ENCODE results near the gene DNLZ. TPM values are rescaled to one million over a fixed set of nuclear protein-coding genes. Genes with fewer than 3 reads are reported as not detected.
A peak's percentile ranks its signal among the peaks of the same experiment; 100 is the strongest.

Gene DNLZ
- total and polyA plus RNA-seq, 2 donors (not counting 3 experiments of a cell fraction or from before 2014, with no cell fraction given), result 26.9 to 38.4 TPM

DNA sequence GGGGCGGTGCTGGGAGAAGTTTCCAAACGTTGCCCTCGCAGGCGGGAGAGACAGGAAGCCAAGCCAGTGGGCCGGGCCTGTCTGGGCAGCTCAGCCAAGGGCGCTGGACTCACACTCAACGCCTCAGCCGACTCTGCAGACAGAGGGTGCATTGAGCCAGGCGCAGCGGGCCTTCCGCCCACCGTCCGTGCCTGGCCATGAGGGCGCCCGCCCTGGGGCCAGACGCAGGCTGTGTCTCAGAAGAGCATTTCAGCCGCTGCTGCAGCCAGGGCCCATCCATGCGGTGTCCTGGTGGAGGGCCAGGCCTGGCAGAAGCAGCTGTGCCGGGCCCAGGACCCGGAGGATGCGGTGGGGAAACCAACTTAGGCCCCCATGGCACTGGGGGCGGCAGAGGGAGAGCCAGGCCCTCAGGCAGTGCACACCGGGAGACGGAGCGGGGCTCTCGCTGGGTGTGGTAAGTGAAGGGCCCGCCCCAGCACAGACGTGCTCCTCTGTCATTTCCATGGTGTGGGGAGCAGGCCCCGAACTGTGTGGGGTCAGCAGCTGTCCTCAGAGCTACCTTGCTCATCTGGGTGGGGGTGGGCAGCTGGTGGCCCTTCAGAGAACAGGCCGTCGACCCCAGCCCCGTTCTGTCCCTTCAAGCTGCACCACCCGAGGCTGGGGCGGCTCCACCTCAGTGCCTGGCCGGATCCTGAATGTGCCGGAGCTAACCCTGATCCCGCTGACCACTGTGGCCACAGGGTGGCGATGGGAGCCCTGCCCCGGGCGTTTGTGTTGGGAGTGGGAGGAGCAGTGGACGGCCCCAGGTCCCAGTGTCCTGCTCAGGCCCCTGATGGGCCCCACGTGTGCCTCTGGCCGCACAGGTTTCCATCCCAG lies 18.0 kb downstream of the DNLZ start:
- CTCF ChIA-PET, result interaction anchor here (1.0 to 2.9 kb wide), 7 partner anchors 8 to 56 kb away, joined by 3 to 25 read pairs (median 5); partner anchors contain the start of gene DNLZ

More for the DNA sequence above, 18.0 kb downstream of the DNLZ start:
- no peaks in the 10 kb centered on the region for H3K9me1 ChIP-seq (replicated peaks; ENCODE audit: control insufficient read depth, extremely low read depth, insufficient read depth, low read length)
- H3K4me1 ChIP-seq (ENCODE audit: control insufficient read depth, extremely low read depth, insufficient read depth, low read length), result peaks cover 10% of the 10 kb centered on the region
- no peak overlapping the region for H3K4me2 ChIP-seq (ENCODE audit: insufficient read depth, low read length)
- peak; percentile 68 for FAIRE-seq
- H3K9ac ChIP-seq (replicated peaks; ENCODE audit: extremely low read depth, insufficient read depth, low read length), result no peak overlapping the region
- no peaks in the 10 kb centered on the region for H3K27me3 ChIP-seq (ENCODE audit: control insufficient read depth in 2 of 2, insufficient read depth in 2 of 2, low read length in 2 of 2)
- POLR2A ChIA-PET, result interaction anchor here (1.1 to 1.2 kb wide), 2 partner anchors 15 to 18 kb away, joined by 3 to 5 read pairs; partner anchors contain the start of gene DNLZ
- intact Hi-C loops (cut with micrococcal nuclease) (loop anchor here (1.0 kb wide), 1 partner anchor 286 kb away; no protein-coding TSS in a partner anchor), dilution Hi-C loops (cut with MboI; ENCODE audit: extremely low pct_ligation_motif_present, low sequenced_read_pairs) (no loop called here)
- H3K27ac ChIP-seq (ENCODE audit: insufficient read depth, low read depth, low read length), result no peak overlapping the region
- no peaks in the 10 kb centered on the region for H4K20me1 ChIP-seq (replicated peaks; ENCODE audit: control insufficient read depth, extremely low read depth, insufficient read depth, low read length)
- H3K79me2 ChIP-seq (ENCODE audit: control insufficient read depth, insufficient read depth, low read length), result no peaks in the 10 kb centered on the region
- BruUV-seq (replicated peaks), result no TSS peak
- no peak overlapping the region for H3K4me3 ChIP-seq (replicated peaks in 1 of 3; ENCODE audit: insufficient read depth in 1 of 3, low read depth in 1 of 3, low read length in 3 of 3)
- H2AFZ ChIP-seq (ENCODE audit: low read depth, low read length), result no peak overlapping the region
- H3K9me3 ChIP-seq (replicated peaks; ENCODE audit: control insufficient read depth, insufficient read depth, low read length), result no peaks in the 10 kb centered on the region
- no peak for TF ChIP-seq POLR2A (IDR thresholded peaks at IDR 0.05; ENCODE audit: low read depth, low read length)
- no peak for TF ChIP-seq JUN (IDR thresholded peaks at IDR 0.05; ENCODE audit: borderline replicate concordance, insufficient read depth, insufficient read length, low read depth)
- TF ChIP-seq MYC (IDR thresholded peaks at IDR 0.05; ENCODE audit: low read depth, low read length), result no peak
- TF ChIP-seq, protein P1, sequence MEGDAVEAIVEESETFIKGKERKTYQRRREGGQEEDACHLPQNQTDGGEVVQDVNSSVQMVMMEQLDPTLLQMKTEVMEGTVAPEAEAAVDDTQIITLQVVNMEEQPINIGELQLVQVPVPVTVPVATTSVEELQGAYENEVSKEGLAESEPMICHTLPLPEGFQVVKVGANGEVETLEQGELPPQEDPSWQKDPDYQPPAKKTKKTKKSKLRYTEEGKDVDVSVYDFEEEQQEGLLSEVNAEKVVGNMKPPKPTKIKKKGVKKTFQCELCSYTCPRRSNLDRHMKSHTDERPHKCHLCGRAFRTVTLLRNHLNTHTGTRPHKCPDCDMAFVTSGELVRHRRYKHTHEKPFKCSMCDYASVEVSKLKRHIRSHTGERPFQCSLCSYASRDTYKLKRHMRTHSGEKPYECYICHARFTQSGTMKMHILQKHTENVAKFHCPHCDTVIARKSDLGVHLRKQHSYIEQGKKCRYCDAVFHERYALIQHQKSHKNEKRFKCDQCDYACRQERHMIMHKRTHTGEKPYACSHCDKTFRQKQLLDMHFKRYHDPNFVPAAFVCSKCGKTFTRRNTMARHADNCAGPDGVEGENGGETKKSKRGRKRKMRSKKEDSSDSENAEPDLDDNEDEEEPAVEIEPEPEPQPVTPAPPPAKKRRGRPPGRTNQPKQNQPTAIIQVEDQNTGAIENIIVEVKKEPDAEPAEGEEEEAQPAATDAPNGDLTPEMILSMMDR (IDR thresholded peaks at IDR 0.05; ENCODE audit: extremely low read depth in 1 of 2, insufficient read depth in 1 of 2, low read depth in 1 of 2, low read length in 2 of 2), result peak; percentile 39 to 71
- TF ChIP-seq GATA2 (IDR thresholded peaks at IDR 0.05; ENCODE audit: insufficient read depth, insufficient read length, low read depth, low read length), result no peak
- TF ChIP-seq POLR2AphosphoS5 (IDR thresholded peaks at IDR 0.05; ENCODE audit: insufficient read depth, low read depth, low read length), result peak; percentile 15
- DNase-seq (ENCODE audit: low read depth, low spot score), result peak; percentile 35
- H3K36me3 ChIP-seq (ENCODE audit: control insufficient read depth in 2 of 2, extremely low read depth in 1 of 2, insufficient read depth in 2 of 2, low read length in 2 of 2), result peaks cover 0 to 2% of the 10 kb centered on the region in 2 experiments

All from endothelial cell of umbilical vein (primary cell).